ENCODE measurements around the gene PSMD13.

The PSMD13 gene

GRCh38 chr11:289712-290620, 53.2 kb downstream of the PSMD13 start:
- DNase-seq: no peak

- no peak for DNase-seq
Measured at GRCh38 chr11:290621-291231, 54.0 kb downstream of the PSMD13 start.

DNA sequence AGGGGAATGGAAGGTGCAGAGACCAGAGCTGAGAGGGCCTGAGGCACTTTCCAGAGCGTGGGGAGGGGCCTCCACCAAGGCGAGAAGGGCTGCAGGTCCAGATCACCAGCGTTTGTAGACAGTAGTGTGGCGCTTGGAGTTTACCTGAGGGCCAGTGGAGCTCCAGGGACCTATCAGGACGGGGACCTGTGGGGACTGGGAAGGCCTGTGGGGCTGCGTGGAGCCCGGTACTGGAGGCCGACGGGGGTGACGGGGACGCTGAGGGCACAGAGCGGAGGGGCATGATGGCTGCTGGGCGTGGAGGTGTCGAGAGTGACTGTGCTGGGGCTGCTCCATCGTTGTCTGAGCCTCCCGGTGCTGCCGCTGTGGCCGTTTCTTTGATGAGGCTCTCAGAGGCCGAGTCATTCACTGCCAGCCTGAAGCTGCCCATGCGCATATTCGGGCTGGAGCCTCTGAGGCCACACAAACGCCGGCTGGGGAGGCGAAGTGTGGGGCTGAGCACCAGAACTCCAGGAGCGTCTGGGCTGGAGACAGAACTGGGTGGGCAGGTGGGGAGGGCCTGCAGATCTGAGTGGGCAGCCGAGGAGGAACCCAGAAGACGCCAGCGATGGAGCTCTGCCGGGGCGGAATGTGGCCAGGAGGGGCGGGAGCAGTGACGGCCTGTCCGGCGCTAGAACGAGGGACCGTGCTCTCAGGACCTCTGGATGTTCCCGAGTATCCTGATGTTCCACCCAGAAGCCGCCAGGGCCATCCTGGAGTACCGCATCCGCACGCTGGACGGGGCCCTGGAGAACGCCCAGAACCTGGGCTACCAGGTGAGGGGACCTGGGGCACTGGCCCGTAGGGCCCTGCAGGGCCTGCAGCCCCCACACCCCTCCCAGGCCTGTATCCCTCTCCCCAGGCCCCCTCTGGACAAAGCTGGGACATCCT, 54.8 kb downstream of the PSMD13 start:
- no peak for DNase-seq

DNA sequence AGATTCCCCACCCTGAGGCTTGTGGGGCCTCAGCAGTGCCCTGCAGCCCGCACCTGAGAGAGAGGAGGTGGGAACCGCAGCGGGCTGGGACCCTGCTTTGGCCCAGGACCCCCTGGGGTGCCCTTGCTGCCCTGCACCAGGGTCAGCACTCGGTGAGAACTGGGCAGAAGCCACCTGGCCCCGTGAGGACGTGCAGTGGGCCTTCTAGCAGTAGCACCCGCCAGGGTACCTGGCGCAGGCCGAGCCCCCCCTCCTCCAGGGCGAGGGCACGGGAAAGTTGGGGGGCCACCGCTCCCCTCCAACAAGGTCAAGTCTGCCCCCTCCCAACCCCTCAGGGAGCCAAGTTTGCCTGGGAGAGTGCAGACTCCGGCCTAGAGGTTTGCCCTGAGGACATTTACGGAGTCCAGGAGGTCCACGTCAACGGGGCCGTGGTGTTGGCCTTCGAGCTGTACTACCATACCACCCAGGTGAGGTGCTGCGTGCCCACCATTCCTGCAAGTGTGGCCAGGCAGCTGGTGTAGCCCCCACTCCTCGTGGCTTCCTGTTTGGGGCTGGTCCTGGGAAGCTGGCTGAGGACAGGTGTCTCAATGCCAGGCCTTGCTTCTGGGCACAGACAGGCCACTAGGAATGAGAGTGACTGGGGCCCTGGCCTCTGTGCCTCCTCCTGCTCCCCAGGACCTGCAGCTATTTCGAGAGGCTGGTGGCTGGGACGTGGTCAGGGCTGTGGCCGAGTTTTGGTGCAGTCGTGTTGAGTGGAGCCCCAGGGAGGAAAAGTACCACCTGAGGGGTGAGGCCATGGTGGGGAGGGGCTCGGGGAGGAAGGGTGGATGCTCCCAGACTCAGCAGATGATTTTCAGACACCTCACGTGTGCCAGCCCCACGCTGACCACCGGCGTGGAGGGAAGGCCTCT, 55.7 kb downstream of the PSMD13 start:
- no peak for DNase-seq

- DNase-seq: no peak
Measured at GRCh38 chr11:293271-293851, 56.6 kb downstream of the PSMD13 start.

DNA sequence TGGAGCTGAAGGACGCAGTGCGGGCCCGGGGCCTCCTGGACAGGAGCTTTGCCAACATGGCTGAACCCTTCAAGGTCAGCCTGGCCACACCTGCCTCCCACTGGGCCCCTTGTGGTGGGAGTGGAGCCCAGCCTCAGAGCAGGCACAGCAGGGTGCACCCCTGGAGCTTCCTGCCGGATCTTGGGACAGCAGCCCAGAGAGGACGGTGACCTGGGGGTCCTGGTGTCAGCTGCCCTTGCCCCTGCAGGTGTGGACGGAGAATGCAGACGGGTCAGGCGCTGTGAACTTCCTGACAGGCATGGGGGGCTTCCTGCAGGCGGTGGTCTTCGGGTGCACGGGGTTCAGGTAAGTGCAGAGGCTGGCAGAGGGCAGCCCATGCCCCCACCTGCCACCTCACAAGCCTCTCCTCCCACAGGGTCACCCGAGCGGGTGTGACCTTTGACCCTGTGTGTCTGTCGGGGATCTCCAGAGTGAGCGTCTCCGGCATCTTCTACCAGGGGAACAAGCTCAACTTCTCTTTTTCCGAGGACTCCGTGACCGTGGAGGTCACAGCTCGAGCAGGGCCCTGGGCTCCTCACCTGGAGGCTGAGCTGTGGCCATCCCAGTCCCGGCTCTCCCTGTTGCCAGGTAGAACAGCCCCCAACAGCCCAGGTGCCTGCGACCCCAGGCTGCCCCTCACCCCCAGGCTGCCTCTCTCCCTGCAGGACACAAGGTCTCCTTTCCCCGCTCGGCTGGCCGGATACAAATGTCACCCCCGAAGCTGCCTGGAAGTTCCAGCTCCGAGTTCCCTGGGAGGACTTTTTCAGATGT, 57.3 kb downstream of the PSMD13 start:
- no peak for DNase-seq

- no peak for DNase-seq
Measured at GRCh38 chr11:294780-295179, 58.0 kb downstream of the PSMD13 start.

- DNase-seq: no peak
Measured at GRCh38 chr11:295351-296170, 58.8 kb downstream of the PSMD13 start.

- no peak for DNase-seq
Measured at GRCh38 chr11:296171-297050, 59.6 kb downstream of the PSMD13 start.

- no peak for DNase-seq
Measured at GRCh38 chr11:297051-297585, 60.3 kb downstream of the PSMD13 start.

DNA sequence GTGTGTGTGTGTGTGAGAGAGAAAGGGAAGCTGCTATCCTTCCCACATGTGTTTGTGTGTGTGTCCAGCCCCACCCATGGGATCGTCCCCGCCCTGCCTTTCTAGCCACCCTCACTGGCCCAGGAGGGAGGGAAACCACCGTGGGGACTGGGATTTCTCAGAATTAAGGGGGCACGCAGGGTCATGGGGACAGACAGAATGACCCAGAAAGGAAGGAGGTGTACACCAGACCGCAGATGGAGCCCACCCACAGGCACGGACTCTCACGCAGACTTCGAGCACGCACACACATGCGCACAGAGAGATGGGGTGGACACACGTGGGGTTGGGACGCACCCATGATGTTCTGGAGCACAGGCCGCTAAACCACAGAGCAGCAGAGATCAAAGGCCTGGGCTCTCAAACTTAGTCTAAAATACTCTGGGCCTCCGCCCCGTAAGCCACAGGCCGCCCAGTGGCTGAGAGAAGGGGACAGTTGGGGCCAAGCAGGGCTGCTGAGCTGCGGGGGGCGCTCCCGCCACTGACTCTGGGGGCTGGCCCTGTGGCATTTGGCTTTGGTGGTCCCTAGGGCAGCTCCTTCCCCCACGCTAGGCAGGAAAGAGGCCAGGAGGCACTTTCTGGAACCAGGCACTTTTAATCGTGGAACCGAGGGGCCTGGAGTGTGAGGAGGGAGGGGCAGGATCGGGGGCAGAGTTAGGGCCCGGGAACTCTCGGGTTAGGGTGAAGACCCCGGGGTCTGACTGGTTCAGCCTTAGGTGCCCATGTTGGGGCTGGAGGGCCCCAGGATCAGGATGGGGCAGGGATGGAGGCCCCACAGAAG, 61.0 kb downstream of the PSMD13 start:
- no peak for DNase-seq

GRCh38 chr11:298406-299065, 61.8 kb downstream of the PSMD13 start:
- DNase-seq: no peak

- DNase-seq: no peak
Measured at GRCh38 chr11:299081-299891, 62.5 kb downstream of the PSMD13 start, which contains the start of gene IFITM5. Gene IFITM5, minus strand, starts transcription at chr11:299526. Its CDS starts 36 bp downstream, at chr11:299490.

DNA sequence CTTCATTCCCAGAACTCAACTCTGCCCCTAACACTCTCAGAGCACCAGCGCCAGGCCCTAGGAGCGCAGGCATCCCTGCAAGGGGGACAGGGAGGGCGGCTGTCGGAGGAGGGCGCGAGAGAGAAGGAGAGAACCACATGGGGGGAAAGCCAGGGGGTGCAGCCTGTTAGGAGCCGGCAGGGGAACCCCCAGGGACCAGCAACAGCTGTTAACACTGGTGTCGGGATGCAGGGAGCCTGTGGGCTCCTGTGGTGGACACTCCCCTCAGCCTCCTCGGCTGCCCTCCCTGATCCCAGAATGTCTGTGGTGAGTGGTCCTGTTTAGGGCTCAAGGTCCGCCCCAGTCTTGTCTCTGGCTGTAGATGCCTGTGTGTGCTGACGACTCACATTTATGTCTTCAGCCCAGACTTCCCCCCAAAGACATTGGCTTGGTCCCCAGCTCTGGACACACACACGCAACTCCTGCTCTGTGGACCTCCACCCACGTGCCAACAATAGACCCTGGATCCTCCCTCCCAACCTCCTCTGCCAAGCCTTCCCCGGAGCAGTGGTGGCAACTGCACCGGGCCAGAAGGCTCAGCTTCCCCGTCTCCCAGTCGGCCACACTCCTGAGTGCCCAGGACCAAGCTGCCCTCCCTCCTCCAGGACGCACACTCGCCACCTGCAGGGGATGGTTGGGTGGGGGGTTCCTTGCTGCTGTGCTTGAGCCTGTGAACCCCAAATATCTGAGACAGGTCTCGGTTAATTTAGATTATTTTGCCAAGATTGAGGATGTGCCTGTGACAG, 63.4 kb downstream of the PSMD13 start:
- no peak for DNase-seq
